Stimulated activated CD8-positive, alpha-beta memory T cell treated with anti-CD3 and anti-CD28 coated beads, Interleukin-15, amount 100 ng/mL, for 4 hours (primary cell): ENCODE data around the gene UVSSA.

Source experiments
- DNase-seq, 2 donors: peaks; one replicate each; pipeline ENCODE4 v3.0.0-alpha.2; 2020; ENCODE audit warnings: low read depth in 2 of 2

Gene UVSSA

GRCh38 chr4:1407657-1408333 lies 60.8 kb downstream of the UVSSA start:
- DNase-seq = no peak

- no peak for DNase-seq
Observed at GRCh38 chr4:1408418-1408817, 61.4 kb downstream of the UVSSA start.

GRCh38 chr4:1409079-1409478 lies 62.1 kb downstream of the UVSSA start:
- no peak for DNase-seq

GRCh38 chr4:1409491-1410425 lies 62.8 kb downstream of the UVSSA start:
- DNase-seq = no peak

GRCh38 chr4:1410491-1411325 lies 63.7 kb downstream of the UVSSA start:
- no peak for DNase-seq

- no peak for DNase-seq
Observed at GRCh38 chr4:1411436-1412375, 64.7 kb downstream of the UVSSA start.

GRCh38 chr4:1412376-1413203 lies 65.6 kb downstream of the UVSSA start:
- no peak for DNase-seq

- DNase-seq = no peak
Observed at GRCh38 chr4:1413204-1413663, 66.2 kb downstream of the UVSSA start.

GRCh38 chr4:1413687-1414479 lies 66.9 kb downstream of the UVSSA start:
- DNase-seq = no peak

- no peak for DNase-seq
Observed at GRCh38 chr4:1414831-1415680, 68.0 kb downstream of the UVSSA start.

GRCh38 chr4:1415681-1415981 lies 68.6 kb downstream of the UVSSA start:
- no peak for DNase-seq

- no peak for DNase-seq
Observed at GRCh38 chr4:1416051-1416947, 69.3 kb downstream of the UVSSA start.

GRCh38 chr4:1416948-1417260 lies 69.9 kb downstream of the UVSSA start:
- no peak for DNase-seq

GRCh38 chr4:1417522-1418390 lies 70.7 kb downstream of the UVSSA start:
- no peak for DNase-seq

GRCh38 chr4:1418494-1419285 lies 71.7 kb downstream of the UVSSA start:
- DNase-seq = no peak

GRCh38 chr4:1419708-1420107 lies 72.7 kb downstream of the UVSSA start:
- DNase-seq = no peak
